ENCODE results near the gene UBE2K.
A peak's percentile ranks its signal among the peaks of the same experiment; 100 is the strongest.
"Not testable (repeated sequence)": the region's sequence is repeated elsewhere in the genome, so short reads cannot be mapped to it uniquely, and the experiment has no call there.

The UBE2K gene

GRCh38 chr4:39731908-39732307, 34.0 kb downstream of the UBE2K start:
- no peak for DNase-seq

GRCh38 chr4:39732728-39733127, 34.8 kb downstream of the UBE2K start:
- DNase-seq = no peak

- DNase-seq = not testable (repeated sequence)
These were observed 41.7 kb downstream of the UBE2K start for GRCh38 chr4:39739591-39739990.

- DNase-seq = no peak
These were observed 43.5 kb downstream of the UBE2K start for GRCh38 chr4:39741401-39741800.

DNA sequence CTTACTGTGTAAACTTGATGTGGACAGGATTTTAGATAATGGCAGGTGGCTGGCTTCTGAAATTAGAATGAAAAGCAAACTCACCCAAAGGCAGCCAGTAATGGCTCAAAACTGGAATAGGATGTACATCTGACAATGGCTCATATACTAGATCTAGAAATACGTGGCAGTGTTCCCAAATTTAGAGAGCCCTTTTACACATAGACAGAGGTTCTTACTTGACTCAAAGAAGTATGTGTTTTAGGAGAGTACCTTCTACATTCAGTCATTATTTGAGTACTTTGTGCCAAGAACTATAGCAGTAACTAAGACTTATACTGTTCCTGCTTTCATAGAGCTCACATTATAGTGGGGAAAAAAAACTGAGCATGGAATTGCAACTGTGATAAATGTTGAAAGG, 48.0 kb downstream of the UBE2K start:
- DNase-seq = no peak

GRCh38 chr4:39750216-39750615, 52.3 kb downstream of the UBE2K start:
- DNase-seq = no peak

GRCh38 chr4:39754309-39754708, 56.4 kb downstream of the UBE2K start:
- DNase-seq = no peak

DNA sequence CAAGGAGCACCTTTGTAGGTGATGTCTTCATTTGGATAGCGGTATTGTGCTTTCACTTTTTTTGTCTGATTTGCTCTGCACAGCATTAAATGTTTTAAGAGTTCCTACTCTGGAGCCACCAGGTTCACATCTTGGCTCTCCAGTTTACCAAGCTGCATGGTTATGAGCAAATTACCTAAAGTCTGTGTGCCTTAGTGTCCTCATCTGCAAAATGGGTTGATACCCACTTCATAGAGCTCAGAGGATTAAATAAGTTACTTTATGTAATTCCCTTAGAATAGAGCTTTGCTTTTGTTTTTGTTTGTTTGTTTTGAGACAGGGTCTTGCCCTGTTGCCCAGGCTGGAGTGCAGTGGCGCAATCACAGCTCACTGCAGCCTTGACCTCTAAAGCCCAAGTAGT, 58.2 kb downstream of the UBE2K start:
- no peak for DNase-seq

- no peak for DNase-seq
These were observed 60.2 kb downstream of the UBE2K start for GRCh38 chr4:39758176-39758575.

DNA sequence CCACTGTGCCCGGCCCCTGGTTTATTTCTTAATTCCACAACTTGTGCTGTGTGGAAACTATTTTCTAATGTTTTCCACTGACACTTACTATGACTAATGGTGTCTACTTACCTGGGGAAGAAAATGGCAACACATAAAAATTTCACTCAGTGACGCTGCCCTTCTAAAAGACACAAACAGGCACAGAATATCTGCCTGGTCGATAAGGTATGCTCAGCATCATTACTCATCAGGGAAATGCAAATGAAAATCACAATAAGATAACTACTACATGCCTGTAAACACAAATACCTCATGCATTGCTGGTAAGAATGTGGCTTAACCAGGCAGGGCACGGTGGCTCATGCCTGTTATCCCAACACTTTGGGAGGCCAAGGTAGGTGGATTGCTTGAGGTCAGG, 61.6 kb downstream of the UBE2K start:
- DNase-seq = no peak

DNA sequence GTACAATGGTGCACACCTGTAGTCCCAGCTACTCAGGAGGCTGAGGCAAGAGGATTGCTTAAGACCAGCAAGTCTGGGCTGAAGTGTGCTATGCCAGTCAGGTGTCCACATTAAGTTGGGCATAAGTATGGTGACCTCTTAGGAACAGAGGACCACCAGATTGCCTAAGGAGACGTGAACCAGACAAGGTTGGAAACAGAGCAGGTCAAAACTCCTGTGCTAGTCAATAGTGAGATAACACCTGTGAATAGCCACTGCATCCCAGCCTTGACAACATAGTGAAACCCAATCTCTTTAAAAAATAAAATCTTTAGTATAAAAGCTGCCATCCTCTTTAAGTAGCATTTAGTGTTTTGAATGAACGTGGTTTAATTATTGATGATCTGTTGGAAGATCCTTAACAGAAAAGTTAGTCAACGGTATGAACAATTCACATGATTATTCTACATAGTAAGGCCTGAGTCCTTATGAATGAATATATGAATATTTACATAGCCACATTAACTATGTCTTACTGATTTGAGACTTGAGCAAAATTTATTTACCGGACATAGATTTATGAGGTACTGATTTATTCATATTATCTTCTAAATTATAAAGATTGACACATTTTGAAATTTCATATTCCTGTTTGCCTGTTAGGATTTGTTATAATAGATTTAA, 63.2 kb downstream of the UBE2K start:
- no peak for DNase-seq

DNA sequence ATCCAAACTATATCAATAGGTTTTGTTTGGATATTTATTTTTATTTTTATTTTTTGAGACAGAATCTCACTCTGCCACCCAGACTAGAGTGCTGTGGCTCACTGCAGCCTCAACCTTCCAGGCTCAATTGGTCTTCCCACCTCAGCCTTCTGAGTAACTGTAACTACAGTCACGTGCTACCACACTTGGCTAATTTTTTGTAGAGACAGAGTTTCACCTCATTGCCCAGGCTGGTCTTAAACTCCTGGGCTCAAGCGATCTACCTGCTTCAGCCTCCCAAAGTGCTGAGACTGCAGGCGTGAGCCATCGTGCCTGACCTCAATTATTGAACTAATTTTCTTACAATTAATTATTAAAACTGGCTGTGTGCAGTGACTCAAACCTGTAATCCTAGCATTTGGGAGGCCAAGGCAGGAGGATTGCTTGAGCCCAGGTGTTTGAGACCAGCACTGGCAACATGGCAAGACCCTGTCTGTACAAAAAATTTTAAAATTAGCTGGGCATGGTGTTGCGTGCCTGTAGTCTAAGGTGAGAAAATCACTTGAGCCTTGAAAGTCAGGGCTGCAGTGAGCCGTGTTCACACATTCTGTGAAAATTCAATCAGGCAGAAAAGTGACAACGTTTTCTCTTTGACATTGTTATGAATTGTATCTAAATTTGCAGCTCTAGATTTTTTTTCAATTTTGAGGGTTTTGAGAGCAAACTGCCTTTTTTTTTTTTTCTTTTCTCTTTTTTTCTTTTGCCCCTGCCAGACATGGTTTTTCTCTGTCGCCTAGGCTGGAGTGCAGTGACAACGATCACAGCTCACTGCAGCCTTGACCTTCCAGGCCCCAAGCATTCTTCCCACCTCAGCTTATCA, 66.0 kb downstream of the UBE2K start:
- no peak for DNase-seq

GRCh38 chr4:39770005-39770404, 72.1 kb downstream of the UBE2K start:
- no peak for DNase-seq

DNA sequence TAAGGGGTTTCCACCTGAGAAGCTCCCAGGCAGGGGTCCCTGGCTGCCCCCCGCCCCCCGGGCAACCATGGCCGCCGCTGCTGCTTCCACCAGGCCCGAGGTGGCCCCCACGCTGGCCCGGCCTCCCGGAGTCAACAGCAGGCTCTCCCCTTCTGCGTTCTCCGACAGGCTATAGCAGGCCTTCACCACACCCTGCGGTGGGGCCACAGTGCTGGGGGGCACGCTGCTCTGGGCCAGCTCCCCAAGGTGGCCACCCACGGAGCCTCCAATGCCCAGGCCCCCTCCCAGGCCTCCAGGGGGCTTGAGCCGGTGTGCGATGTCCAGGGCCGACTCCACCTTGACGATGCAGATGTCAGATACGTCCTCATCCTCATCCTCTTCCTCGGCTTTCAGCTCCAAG, 72.5 kb downstream of the UBE2K start:
- DNase-seq = no peak

DNA sequence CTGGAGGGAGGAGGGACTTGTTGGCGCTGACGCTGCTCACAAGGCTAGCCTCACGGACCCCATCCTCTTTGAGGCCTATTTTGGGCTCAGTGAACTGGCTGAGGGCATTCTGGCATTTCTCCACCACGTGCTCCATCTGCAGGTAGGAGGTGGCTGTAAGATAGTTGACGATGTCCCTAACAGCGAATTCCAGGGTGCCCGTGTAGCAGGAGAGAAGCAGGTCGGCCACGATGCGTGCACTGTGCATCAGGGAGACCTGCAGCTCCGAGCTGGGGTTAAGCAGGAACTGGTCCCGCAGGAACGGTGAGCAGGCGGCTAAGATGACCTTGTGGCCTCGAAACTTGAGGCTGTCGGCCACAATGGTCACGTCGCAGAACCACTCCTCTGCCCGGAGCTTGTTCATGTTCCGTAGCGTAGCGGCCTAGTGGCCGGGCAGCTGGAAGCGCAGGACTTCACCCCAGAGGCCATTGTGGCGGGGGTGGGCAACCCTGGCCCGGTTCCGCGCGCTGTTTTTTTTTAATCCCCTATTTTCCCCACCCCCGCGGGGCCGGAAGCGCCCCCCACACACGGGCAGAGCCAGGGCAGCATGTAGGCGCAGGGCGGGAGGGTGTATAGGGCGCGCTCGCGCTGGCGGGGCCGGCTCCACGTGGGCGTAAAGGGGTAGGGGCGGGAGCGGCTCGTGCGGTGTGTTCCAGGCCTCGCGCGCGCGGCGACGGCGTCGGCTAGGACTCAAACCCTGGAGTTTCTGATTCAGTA, 73.2 kb downstream of the UBE2K start:
- no peak for DNase-seq

DNA sequence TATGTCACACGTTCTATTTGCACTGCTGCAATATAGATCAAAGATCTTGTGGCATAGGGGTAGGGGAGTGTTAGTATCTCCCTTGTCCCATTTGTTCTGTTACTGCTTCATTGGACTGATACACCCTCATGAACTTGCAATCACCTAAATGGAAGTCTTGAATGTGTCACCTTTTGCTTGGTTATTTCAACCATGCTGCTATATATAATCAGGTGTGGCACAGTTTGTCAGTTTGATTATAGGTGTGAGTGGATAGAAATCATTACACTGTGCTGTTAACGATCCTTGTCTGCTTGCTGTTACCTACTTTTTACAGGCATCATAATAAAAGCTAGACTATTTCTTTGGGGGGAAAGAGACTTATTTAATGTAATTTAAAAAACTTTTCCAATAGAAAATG, 84.1 kb downstream of the UBE2K start:
- DNase-seq = not testable (repeated sequence)

DNA sequence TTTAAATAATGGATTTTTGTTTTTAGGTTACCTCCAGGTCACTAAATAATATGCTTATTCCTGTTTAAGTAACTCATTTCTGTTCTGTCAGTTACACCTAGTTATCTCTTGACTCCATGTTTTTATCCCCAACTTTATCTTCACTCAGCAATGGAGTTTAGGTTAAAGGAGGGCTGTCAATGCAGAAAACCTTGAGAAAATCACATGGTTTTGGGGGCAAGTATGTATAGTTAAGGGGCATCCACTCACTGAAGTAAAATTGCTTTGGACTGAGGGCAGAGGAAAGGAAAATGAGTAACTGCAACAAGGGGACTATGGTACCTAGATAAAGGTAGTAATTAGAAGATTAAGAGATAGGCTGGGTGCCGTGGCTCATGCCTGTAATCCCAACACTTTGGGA, 87.1 kb downstream of the UBE2K start:
- no peak for DNase-seq

DNA sequence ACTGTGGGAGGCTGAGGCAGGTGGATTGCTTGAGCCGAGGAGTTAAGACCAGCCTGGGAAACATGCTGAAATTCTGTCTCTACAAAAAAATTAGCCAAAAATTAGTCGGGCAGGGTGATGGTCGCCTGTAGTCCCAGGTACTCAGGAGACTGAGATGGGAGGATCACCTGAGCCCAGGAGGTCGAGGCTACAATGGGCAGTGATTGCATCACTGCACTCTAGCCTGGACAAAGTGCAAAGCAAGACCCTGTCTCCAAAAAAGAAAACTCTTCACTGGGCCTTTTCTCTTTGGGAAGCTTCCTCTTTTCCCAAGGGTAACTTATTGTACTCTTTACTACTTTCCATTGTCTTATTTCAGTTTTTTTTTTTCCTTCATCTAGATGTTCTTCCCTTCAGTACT, 88.9 kb downstream of the UBE2K start:
- no peak for DNase-seq

GRCh38 chr4:39792128-39792527, 94.2 kb downstream of the UBE2K start:
- DNase-seq = no peak

DNA sequence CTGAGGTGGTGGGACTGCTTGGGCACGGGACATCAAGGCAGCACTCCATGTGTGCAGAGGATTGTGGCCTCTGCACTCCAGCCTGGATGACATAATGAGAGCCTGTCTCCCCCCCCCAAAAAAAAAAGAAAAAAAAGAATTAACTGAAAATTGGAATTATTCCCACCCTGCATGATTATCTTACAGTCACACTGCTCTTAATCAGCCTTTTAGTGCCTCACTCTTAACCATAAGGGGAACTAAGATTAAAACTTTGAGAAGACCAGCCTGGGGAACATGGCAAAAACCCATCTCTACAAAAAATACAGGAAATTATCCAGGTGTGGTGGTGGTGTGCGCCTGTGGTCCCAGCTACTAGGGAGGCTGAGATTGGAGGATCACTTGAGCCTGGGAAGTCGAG, 94.6 kb downstream of the UBE2K start:
- DNase-seq = no peak

GRCh38 chr4:39792976-39793375, 95.0 kb downstream of the UBE2K start:
- not testable (repeated sequence) for DNase-seq

DNA sequence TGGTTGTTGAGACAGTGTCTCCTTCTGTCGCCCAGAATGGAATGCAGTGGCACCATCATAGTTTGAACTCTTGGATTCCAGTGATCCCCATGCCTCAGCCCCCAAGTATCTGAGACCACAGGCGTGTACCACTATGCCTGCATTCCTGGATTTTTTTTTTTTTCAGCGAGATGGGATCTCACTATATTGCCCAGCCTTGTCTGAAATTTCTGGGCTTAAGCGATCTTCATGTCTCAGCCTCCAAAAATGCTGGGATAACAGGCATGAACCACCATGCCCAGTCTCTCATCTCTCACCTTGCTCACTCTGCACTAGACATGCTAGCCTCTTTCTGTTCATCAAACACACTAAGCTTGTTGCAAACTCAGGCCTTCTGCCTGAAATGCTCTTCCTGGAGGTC, 104.1 kb downstream of the UBE2K start:
- no peak for DNase-seq

DNA sequence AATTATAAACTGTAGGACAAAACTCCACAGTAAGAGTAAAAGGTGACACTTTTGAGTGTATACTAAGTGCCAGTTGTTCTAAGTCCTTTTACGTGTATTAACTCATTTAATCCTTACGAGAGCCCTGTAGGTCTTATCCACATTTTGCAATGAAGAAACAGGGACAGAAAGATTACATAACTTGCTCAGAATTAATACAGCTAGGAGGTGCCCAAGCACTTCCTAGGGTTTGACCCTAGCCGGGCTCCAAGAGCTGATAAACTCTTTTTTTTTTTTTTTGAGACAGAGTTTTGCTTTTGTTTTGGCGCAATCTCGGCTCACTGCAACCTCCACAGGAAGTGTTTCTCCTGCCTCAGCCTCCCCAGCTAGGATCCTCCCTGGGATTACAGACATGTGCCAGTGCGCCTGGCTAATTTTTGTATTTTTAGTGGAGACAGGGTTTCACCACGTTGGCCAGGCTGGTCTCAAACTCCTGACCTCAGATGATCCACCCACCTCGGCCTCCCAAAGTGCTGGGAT, 110.4 kb downstream of the UBE2K start:
- no peak for DNase-seq

DNA sequence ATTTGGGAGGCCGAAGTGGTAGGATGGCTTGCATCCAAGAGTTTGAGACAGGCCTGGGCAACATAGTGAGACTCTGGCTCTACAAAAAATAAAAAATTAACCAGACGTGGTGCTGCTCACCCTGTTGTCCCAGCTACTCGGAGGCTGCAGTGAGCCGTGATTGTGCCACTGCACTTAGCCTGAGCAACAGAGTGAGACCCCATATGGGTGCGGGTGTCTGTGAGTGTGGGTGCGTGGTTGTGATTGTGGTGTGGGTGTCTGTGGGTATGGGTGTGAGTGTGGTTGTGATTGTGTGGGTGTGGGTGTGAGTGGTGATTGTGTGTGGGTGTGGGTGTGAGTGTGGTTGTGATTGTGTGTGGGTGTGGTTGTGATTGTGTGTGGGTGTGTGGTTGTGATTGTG, 114.6 kb downstream of the UBE2K start:
- DNase-seq = peak; percentile 10
